ENCODE measurements around the gene KLHL13.

DNA sequence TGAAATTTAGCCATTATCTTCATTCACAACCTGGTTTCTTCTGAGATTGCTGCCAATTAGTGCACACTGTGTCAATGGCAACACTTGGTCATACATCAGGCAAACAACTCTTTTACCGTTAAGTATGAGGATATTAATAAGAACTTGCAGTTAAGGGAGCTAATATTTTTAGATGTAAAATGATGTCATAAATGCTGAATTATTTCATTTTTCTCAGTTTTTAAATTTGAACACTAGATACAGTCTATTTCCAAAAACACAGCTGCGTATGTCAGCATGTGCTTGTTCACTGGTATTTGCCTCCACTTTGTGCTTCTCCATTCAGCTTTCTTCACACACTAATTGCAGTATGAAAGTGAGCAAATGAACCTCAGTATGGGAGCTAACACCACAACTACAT is 1.6 kb downstream of the KLHL13 start:
- TF ChIP-seq CTCF (IDR thresholded peaks at IDR 0.05; ENCODE audit: control extremely low read depth in 1 of 3, insufficient read depth in 1 of 3, low read depth in 1 of 3, low read length in 3 of 3): no peak
- TF ChIP-seq RAD21 (IDR thresholded peaks at IDR 0.05 in 1 of 2, conservative IDR thresholded peaks at IDR 0.05 in 1 of 2; ENCODE audit: low read depth in 2 of 2, low read length in 2 of 2): no peak
- no peak for TF ChIP-seq POLR2AphosphoS5 (IDR thresholded peaks at IDR 0.05; ENCODE audit: low read depth, low read length)
- no peak for TF ChIP-seq EZH2 (IDR thresholded peaks at IDR 0.05; ENCODE audit: low read depth, low read length, severe bottlenecking)
- no peak for TF ChIP-seq RFX5 (IDR thresholded peaks at IDR 0.05; ENCODE audit: borderline replicate concordance, low read depth, low read length)
- TF ChIP-seq BACH1 (IDR thresholded peaks at IDR 0.05; ENCODE audit: low read length): no peak
- TF ChIP-seq TCF12 (IDR thresholded peaks at IDR 0.05; ENCODE audit: low read depth, low read length): no peak

Measured in H1 (cell line).